ENCODE results near the gene CNNM3.
"Not testable (repeated sequence)": the region's sequence is repeated elsewhere in the genome, so short reads cannot be mapped to it uniquely, and the experiment has no call there.

The CNNM3 gene

GRCh38 chr2:96788442-96789244, 27.4 kb upstream of the CNNM3 start:
- Histone ChIP-seq H3K27me3 (ENCODE audit: control insufficient read depth, insufficient read depth, low read length) (no peaks in the 10 kb centered on the region), H3K27ac (ENCODE audit: low read depth, low read length) (peak overlapping the region; percentile 70), H3K36me3 (ENCODE audit: control insufficient read depth, insufficient read depth, low read length) (no peaks in the 10 kb centered on the region), H3K4me3 (ENCODE audit: low read length) (peak overlapping the region; percentile 36), H3K9ac (ENCODE audit: low read length) (peak overlapping the region; percentile 4), H3K4me1 (ENCODE audit: control insufficient read depth, insufficient read depth, low read length) (peaks cover 14% of the 10 kb centered on the region)

GRCh38 chr2:96789245-96789617, 26.8 kb upstream of the CNNM3 start:
- H3K4me1 ChIP-seq (ENCODE audit: control insufficient read depth, insufficient read depth, low read length), result peaks cover 14% of the 10 kb centered on the region
- peak overlapping the region; percentile 4 for H3K9ac ChIP-seq (ENCODE audit: low read length)
- no peaks in the 10 kb centered on the region for H3K27me3 ChIP-seq (ENCODE audit: control insufficient read depth, insufficient read depth, low read length)
- H3K4me3 ChIP-seq (ENCODE audit: low read length), result peak overlapping the region; percentile 36
- no peak overlapping the region for H3K27ac ChIP-seq (ENCODE audit: low read depth, low read length)
- H3K36me3 ChIP-seq (ENCODE audit: control insufficient read depth, insufficient read depth, low read length), result no peaks in the 10 kb centered on the region

GRCh38 chr2:96792772-96793749, 23.0 kb upstream of the CNNM3 start:
- Histone ChIP-seq H3K27ac (ENCODE audit: low read depth, low read length) (no peak overlapping the region), H3K4me3 (ENCODE audit: low read length) (no peak overlapping the region), H3K36me3 (ENCODE audit: control insufficient read depth, insufficient read depth, low read length) (peaks cover 6% of the 10 kb centered on the region), H3K9ac (ENCODE audit: low read length) (no peak overlapping the region), H3K27me3 (ENCODE audit: control insufficient read depth, insufficient read depth, low read length) (no peaks in the 10 kb centered on the region), H3K4me1 (ENCODE audit: control insufficient read depth, insufficient read depth, low read length) (peaks cover 7% of the 10 kb centered on the region)

GRCh38 chr2:96795076-96795475, 21.0 kb upstream of the CNNM3 start:
- Histone ChIP-seq H3K4me3 (ENCODE audit: low read length) (no peak overlapping the region), H3K27ac (ENCODE audit: low read depth, low read length) (no peak overlapping the region), H3K36me3 (ENCODE audit: control insufficient read depth, insufficient read depth, low read length) (peaks cover 6% of the 10 kb centered on the region), H3K4me1 (ENCODE audit: control insufficient read depth, insufficient read depth, low read length) (no peaks in the 10 kb centered on the region), H3K9ac (ENCODE audit: low read length) (no peak overlapping the region), H3K27me3 (ENCODE audit: control insufficient read depth, insufficient read depth, low read length) (no peaks in the 10 kb centered on the region)

- not testable (repeated sequence) for H3K27me3 ChIP-seq (ENCODE audit: control insufficient read depth, insufficient read depth, low read length); H3K36me3 ChIP-seq (ENCODE audit: control insufficient read depth, insufficient read depth, low read length); H3K4me1 ChIP-seq (ENCODE audit: control insufficient read depth, insufficient read depth, low read length); H3K4me3 ChIP-seq (ENCODE audit: low read length); H3K27ac ChIP-seq (ENCODE audit: low read depth, low read length); H3K9ac ChIP-seq (ENCODE audit: low read length)
These were observed 19.6 kb upstream of the CNNM3 start for GRCh38 chr2:96796497-96796896.

- H3K27me3 ChIP-seq (ENCODE audit: control insufficient read depth, insufficient read depth, low read length), result no peaks in the 10 kb centered on the region
- H3K27ac ChIP-seq (ENCODE audit: low read depth, low read length), result no peak overlapping the region
- no peak overlapping the region for H3K9ac ChIP-seq (ENCODE audit: low read length)
- no peaks in the 10 kb centered on the region for H3K4me1 ChIP-seq (ENCODE audit: control insufficient read depth, insufficient read depth, low read length)
- peaks cover 10% of the 10 kb centered on the region for H3K36me3 ChIP-seq (ENCODE audit: control insufficient read depth, insufficient read depth, low read length)
- H3K4me3 ChIP-seq (ENCODE audit: low read length), result no peak overlapping the region
These were observed 18.9 kb upstream of the CNNM3 start for GRCh38 chr2:96797066-96797625.

GRCh38 chr2:96798733-96799622, 17.1 kb upstream of the CNNM3 start:
- no peak overlapping the region for H3K4me3 ChIP-seq (ENCODE audit: low read length)
- no peaks in the 10 kb centered on the region for H3K4me1 ChIP-seq (ENCODE audit: control insufficient read depth, insufficient read depth, low read length)
- H3K36me3 ChIP-seq (ENCODE audit: control insufficient read depth, insufficient read depth, low read length), result peaks cover 12% of the 10 kb centered on the region
- H3K27me3 ChIP-seq (ENCODE audit: control insufficient read depth, insufficient read depth, low read length), result no peaks in the 10 kb centered on the region
- no peak overlapping the region for H3K9ac ChIP-seq (ENCODE audit: low read length)
- no peak overlapping the region for H3K27ac ChIP-seq (ENCODE audit: low read depth, low read length)

GRCh38 chr2:96799623-96799935, 16.5 kb upstream of the CNNM3 start:
- H3K4me1 ChIP-seq (ENCODE audit: control insufficient read depth, insufficient read depth, low read length), result no peaks in the 10 kb centered on the region
- H3K9ac ChIP-seq (ENCODE audit: low read length), result no peak overlapping the region
- peaks cover 12% of the 10 kb centered on the region for H3K36me3 ChIP-seq (ENCODE audit: control insufficient read depth, insufficient read depth, low read length)
- H3K27ac ChIP-seq (ENCODE audit: low read depth, low read length), result no peak overlapping the region
- no peak overlapping the region for H3K4me3 ChIP-seq (ENCODE audit: low read length)
- no peaks in the 10 kb centered on the region for H3K27me3 ChIP-seq (ENCODE audit: control insufficient read depth, insufficient read depth, low read length)

- H3K36me3 ChIP-seq (ENCODE audit: control insufficient read depth, insufficient read depth, low read length), result peaks cover 12% of the 10 kb centered on the region
- H3K4me3 ChIP-seq (ENCODE audit: low read length), result no peak overlapping the region
- no peak overlapping the region for H3K27ac ChIP-seq (ENCODE audit: low read depth, low read length)
- H3K4me1 ChIP-seq (ENCODE audit: control insufficient read depth, insufficient read depth, low read length), result no peaks in the 10 kb centered on the region
- no peaks in the 10 kb centered on the region for H3K27me3 ChIP-seq (ENCODE audit: control insufficient read depth, insufficient read depth, low read length)
- no peak overlapping the region for H3K9ac ChIP-seq (ENCODE audit: low read length)
These were observed 15.7 kb upstream of the CNNM3 start for GRCh38 chr2:96800061-96801004.

GRCh38 chr2:96801005-96801785, 14.9 kb upstream of the CNNM3 start:
- Histone ChIP-seq H3K27me3 (ENCODE audit: control insufficient read depth, insufficient read depth, low read length) (no peaks in the 10 kb centered on the region), H3K4me1 (ENCODE audit: control insufficient read depth, insufficient read depth, low read length) (no peaks in the 10 kb centered on the region), H3K27ac (ENCODE audit: low read depth, low read length) (no peak overlapping the region), H3K4me3 (ENCODE audit: low read length) (no peak overlapping the region), H3K36me3 (ENCODE audit: control insufficient read depth, insufficient read depth, low read length) (peaks cover 12% of the 10 kb centered on the region), H3K9ac (ENCODE audit: low read length) (no peak overlapping the region)

Measured in rectal smooth muscle tissue (tissue), 1 donor.